HepG2 (cell line): ENCODE results near the gene OSBPL1A.

Experiments used
- BRCA1 ChIP-seq: sonication (generic); formaldehyde crosslinking; IDR thresholded peaks from 2 replicates; pipeline ENCODE4 v1.4.0; 2020; ENCODE audit warnings: missing genetic modification reagents
- CEBPB ChIP-seq: IDR thresholded peaks from 2 replicates; pipeline ENCODE4 v1.6.1; 2011; ENCODE audit warnings: low read depth, low read length, improper control_type of control experiment, borderline replicate concordance
- EP300 ChIP-seq, 3 experiments: sonication (generic) in 1 of 3; formaldehyde crosslinking in 1 of 3; IDR thresholded peaks; 2 replicates each; pipeline versions ENCODE4 v1.5.1 to v1.6.1; 2011 to 2020; ENCODE audit warnings: low read depth in 2 of 3, low read length in 2 of 3, borderline replicate concordance in 1 of 3, improper control_type of control experiment in 1 of 3, mild to moderate bottlenecking in 1 of 3, missing genetic modification reagents in 1 of 3, moderate library complexity in 1 of 3
- FOSL2 ChIP-seq: sonication (generic); formaldehyde crosslinking; IDR thresholded peaks from 2 replicates; pipeline ENCODE4 v1.4.0; 2020; ENCODE audit warnings: missing genetic modification reagents
- NR3C1 ChIP-seq: sonication (generic); formaldehyde crosslinking; IDR thresholded peaks from 2 replicates; pipeline ENCODE4 v1.4.0; 2020; ENCODE audit warnings: missing genetic modification reagents
- REST ChIP-seq, 2 experiments: IDR thresholded peaks; 2 replicates each; pipeline ENCODE4 v1.6.1; 2011 to 2012; ENCODE audit warnings: low read length in 2 of 2, borderline replicate concordance in 1 of 2, low read depth in 1 of 2, mild to moderate bottlenecking in 1 of 2, moderate library complexity in 1 of 2
- SNRNP70 ChIP-seq: fragments of 200-400 bp; formaldehyde crosslinking; IDR thresholded peaks from 2 replicates; pipeline ENCODE4 v1.6.1; 2017; ENCODE audit warnings: mild to moderate bottlenecking, low read depth, low read length, moderate library complexity
- U2AF1 ChIP-seq: fragments of 200-400 bp; formaldehyde crosslinking; optimal IDR thresholded peaks from 2 replicates; pipeline ENCODE3; 2017; ENCODE audit warnings: mild to moderate bottlenecking, low read depth, low read length
- ZBTB7A ChIP-seq: sonication (generic); formaldehyde crosslinking; IDR thresholded peaks from 2 replicates; pipeline ENCODE4 v1.8.0; 2022; ENCODE audit warnings: mild to moderate bottlenecking, missing genetic modification reagents
- ZBTB8A ChIP-seq: sonication (generic); formaldehyde crosslinking; IDR thresholded peaks from 2 replicates; pipeline ENCODE4 v1.4.0; 2020; ENCODE audit warnings: mild to moderate bottlenecking, low read depth, missing genetic modification reagents, borderline replicate concordance
- ZSCAN20 ChIP-seq: sonication (generic); formaldehyde crosslinking; IDR thresholded peaks from 2 replicates; pipeline ENCODE4 v1.4.0; 2020; ENCODE audit warnings: missing genetic modification reagents, mild to moderate bottlenecking, borderline replicate concordance
- TF ChIP-seq, protein P1 (sequence below): sonication (generic); formaldehyde crosslinking; IDR thresholded peaks from 2 replicates; pipeline ENCODE4 v1.5.0; 2020; ENCODE audit warnings: mild to moderate bottlenecking, missing genetic modification reagents, moderate library complexity
- TF ChIP-seq, protein P2 (sequence below): sonication (generic); formaldehyde crosslinking; IDR thresholded peaks from 2 replicates; pipeline ENCODE4 v1.8.0; 2022; ENCODE audit warnings: missing genetic modification reagents, mild to moderate bottlenecking, borderline replicate concordance
- TF ChIP-seq, protein P3 (sequence below): sonication (generic); formaldehyde crosslinking; IDR thresholded peaks from 2 replicates; pipeline ENCODE4 v1.8.0; 2022; ENCODE audit warnings: missing genetic modification reagents, low read depth, mild to moderate bottlenecking, borderline replicate concordance

GRCh38 chr18:24272229-24272525 is 125.4 kb downstream of the OSBPL1A start:
- TF ChIP-seq, protein P1, sequence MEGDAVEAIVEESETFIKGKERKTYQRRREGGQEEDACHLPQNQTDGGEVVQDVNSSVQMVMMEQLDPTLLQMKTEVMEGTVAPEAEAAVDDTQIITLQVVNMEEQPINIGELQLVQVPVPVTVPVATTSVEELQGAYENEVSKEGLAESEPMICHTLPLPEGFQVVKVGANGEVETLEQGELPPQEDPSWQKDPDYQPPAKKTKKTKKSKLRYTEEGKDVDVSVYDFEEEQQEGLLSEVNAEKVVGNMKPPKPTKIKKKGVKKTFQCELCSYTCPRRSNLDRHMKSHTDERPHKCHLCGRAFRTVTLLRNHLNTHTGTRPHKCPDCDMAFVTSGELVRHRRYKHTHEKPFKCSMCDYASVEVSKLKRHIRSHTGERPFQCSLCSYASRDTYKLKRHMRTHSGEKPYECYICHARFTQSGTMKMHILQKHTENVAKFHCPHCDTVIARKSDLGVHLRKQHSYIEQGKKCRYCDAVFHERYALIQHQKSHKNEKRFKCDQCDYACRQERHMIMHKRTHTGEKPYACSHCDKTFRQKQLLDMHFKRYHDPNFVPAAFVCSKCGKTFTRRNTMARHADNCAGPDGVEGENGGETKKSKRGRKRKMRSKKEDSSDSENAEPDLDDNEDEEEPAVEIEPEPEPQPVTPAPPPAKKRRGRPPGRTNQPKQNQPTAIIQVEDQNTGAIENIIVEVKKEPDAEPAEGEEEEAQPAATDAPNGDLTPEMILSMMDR: no peak
- TF ChIP-seq EP300 (IDR thresholded peaks at IDR 0.05; ENCODE audit: low read depth in 2 of 2, low read length in 2 of 2): no peak
- TF ChIP-seq EP300 (CRISPR knock-in tag; IDR thresholded peaks at IDR 0.05; ENCODE audit: borderline replicate concordance): no peak
- TF ChIP-seq, protein P2, sequence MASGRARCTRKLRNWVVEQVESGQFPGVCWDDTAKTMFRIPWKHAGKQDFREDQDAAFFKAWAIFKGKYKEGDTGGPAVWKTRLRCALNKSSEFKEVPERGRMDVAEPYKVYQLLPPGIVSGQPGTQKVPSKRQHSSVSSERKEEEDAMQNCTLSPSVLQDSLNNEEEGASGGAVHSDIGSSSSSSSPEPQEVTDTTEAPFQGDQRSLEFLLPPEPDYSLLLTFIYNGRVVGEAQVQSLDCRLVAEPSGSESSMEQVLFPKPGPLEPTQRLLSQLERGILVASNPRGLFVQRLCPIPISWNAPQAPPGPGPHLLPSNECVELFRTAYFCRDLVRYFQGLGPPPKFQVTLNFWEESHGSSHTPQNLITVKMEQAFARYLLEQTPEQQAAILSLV (CRISPR knock-in tag): no peak
- no peak for TF ChIP-seq BRCA1 (CRISPR knock-in tag)
- no peak for TF ChIP-seq U2AF1
- TF ChIP-seq FOSL2 (CRISPR knock-in tag): no peak
- TF ChIP-seq, protein P3, sequence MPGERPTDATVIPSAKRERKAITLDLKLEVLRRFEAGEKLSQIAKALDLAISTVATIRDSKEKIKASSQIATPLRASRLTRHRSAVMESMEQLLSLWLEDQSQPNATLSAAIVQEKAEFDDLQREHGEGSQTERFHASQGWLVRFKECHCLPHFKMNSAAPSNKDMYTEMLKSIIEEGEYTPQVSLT (CRISPR knock-in tag): no peak
- no peak for TF ChIP-seq ZBTB8A (CRISPR knock-in tag)
- no peak for TF ChIP-seq REST (IDR thresholded peaks at IDR 0.05; ENCODE audit: borderline replicate concordance in 1 of 2, low read depth in 1 of 2, low read length in 2 of 2)
- no peak for TF ChIP-seq NR3C1 (CRISPR knock-in tag)
- no peak for TF ChIP-seq ZSCAN20
- TF ChIP-seq ZBTB7A: no peak
- no peak for TF ChIP-seq SNRNP70
- no peak for TF ChIP-seq CEBPB
